Measurements from ENCODE around the gene NDFIP1.
A peak's percentile ranks its signal among the peaks of the same experiment; 100 is the strongest.

The NDFIP1 gene

DNA sequence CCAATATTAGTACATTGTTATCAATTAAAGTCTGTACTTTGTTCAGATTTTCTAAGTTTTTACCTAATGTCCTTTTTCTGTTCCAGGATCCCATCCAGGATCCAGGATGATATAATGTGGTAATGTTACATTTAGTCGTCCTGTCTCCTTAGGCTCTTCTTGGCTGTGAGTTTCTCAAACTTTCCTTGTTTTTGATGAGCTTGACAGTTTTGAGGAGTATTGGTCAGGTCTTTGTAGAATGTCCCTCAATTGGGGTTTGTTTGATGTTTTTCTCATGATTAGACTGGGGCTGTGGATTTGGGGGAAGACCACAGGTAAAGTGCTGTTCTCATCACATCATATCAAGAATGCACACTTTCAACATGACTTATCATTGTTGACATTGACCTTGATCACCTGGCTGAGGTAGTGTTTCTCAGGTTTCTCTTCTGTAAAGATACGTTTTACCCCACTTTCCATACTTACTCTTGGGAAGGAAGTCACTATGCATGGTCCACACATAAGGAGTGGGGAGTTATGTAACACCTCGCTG, 9.6 kb downstream of the NDFIP1 start:
- DNase-seq (ENCODE audit: low read depth in 2 of 2) = no peak

DNA sequence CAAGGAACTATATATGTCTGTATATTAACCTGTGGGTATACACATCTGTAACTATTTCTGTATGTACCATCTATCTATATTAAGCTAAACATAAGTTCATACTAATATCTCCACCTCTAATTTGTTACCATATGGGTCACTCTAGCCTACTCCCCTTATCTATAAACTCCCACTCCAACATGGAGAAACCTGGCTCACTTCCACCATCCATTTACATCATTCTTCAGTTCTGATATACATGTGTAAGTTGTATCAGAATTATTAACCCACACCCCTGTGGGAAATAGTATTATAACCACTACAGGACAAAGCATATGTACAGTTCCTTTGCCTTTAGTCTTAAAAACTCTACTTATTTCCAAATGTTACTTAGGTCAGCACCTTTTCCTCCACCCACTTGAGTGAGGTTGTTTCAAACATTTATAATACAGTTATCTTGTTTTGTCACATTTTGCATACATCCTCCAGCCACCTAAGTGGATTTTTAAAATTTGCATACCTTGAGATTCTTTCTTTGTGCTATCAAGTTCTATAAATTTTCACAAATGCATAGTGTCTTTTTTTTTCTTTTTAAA, 10.6 kb downstream of the NDFIP1 start:
- no peak for DNase-seq (ENCODE audit: low read depth in 2 of 2)

DNA sequence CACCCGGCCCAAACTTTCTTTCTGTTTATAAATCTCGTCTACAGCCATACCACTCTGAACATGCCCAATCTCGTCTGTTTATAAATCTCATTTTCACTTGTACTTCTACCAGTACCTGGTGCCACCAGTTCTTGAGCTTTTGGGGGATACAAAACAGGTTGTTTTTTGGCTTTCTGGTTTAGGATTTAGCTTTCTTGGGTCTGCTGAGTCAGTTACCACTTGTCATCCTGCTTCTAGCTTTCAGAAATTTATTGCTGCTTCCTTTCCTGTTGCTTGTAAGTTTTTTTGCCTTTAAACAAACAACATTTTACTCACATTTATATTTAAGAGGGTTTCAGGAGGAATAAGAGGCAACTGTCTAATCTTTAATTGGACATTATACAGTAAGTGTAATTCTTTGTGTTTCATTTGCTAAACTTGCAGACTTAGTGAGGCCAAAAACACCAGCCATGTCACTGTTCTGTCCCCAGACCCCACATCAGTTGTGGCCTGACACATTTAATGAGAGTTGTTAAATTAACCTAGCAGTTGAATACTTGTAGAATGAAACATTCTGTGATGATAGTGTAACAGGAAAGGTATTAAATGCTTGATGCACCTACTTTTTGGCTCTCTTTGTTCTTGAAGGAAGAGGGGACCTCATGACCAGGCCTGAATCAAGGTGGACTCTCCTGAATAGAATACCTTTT, 11.8 kb downstream of the NDFIP1 start:
- DNase-seq (ENCODE audit: low read depth in 2 of 2) = no peak

DNA sequence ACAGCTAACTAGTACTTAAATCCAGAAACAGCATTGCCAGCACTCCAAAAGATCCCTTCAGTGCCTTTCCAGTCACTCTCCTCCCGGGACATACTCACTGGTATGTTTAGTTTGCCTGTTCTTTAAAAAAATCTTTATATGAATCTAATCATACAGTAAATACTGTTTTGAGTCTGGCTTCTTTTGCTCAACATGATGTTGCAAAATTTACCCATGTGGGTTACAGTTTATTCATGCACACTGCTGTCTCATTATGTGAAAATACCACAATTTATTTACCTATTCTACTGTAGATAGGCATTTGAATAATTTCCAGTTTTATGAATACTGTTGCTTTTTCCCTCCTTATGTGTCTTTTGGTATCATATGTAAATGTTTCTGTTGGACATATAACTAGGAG, 13.5 kb downstream of the NDFIP1 start:
- DNase-seq (ENCODE audit: low read depth in 2 of 2) = no peak

DNA sequence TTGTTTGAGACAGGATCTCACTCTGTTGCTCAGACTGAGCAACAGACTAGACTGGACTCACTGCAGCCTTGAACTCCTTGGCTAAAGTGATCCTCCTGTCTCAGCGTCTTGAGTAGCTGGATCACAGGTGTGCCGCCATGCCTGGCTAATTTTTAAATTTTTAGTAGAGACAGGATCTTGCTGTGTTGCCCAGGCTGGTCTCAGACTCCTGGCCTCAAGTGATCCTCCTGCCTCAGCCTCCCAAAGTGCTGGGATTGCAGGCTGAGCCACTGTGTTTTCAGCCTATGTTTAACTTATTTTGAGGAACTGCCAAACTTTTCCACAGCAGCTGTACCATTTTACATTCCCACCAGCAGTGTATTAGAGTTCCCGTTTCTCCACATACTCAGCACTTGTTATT, 16.8 kb downstream of the NDFIP1 start:
- no peak for DNase-seq (ENCODE audit: low read depth in 2 of 2)

DNA sequence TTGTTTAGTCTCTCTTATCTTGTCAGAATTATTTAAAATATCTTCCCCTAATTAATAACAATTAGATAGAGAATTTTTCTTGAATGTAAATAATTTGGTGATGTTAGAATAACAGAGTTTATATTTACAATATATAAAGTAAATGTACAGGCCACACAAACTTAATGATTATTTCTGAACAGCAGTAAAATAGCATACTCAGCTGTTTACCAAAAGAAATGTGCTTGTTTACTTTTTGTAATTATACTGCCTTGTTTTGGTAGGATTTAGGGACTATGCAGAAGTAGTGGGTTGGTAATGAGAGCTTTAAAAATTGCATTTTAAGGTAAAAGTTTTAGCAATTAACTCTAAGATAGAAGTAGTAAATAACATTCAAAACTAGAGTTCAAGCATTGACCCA, 17.4 kb downstream of the NDFIP1 start:
- no peak for DNase-seq (ENCODE audit: low read depth in 2 of 2)

DNA sequence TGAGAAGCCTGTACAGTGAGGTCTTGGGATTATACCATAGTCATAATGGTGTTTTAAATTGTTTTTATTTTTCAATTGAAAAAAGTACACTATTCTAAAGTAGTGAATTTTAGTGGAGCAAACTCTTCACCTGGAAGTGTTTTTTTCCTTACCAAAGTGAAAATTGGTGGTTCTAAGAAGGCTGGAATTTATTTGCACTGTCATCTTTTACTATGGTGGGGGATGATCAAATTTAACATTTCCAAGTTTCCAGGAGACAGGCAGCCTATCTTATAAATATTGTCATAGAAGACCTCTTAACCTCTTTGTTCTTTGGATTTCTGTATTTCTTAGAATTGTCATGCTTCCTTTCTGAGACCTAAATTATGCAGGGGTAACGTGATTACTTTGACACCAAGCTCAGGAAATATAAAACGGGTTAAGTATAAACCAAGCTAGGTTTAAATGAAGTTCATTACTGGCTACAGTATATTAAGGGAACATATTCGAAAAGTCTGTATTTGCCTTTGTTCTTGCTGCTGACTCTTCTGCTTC, 20.2 kb downstream of the NDFIP1 start:
- no peak for DNase-seq (ENCODE audit: low read depth in 2 of 2)

DNA sequence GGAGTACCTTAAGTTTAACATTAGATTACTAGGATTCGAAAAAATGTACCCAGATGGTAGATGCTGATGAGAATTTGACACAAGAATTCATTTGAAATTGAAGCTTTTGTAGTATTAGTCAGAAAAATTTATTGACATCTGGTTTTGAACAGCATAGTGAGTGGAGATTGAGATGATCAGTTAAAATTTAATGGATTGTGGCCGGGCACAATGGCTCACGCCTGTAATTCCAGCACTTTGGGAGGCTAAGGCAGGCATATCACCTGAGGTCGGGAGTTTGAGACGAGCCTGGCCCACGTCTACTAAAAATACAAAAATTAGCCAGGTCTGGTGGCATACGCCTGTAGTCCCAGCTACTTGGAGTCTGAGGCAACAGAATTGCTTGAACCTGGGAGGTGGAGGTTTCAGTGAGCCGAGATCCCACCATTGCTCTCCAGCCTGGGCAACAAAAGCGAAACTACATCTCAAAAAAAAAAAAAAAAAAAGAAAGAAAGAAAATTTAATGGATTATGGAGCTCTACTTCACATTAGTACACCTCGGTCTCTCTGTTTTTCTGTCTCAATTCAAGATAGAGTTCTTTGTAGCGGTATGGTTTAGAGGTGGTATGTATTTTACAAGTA, 21.0 kb downstream of the NDFIP1 start:
- DNase-seq (ENCODE audit: low read depth in 2 of 2) = no peak

DNA sequence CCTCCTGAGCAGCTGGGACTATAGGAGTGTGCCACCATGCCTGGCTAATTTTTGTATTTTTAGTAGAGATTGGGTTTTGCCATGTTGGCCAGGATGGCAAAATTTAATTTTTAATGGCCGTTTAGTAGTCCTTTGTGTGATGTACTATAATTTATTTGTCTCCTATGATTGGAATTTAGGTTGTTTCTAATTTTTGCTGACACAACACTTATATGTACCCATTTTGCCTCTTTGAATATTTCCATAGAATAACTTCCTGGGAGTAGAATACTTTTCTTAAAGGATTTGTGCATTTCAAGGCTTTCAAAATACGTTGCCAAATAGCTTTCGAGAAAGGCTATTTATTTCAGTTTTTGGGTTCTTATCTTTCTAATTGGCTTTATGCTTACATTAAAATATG, 22.8 kb downstream of the NDFIP1 start:
- no peak for DNase-seq (ENCODE audit: low read depth in 2 of 2)

DNA sequence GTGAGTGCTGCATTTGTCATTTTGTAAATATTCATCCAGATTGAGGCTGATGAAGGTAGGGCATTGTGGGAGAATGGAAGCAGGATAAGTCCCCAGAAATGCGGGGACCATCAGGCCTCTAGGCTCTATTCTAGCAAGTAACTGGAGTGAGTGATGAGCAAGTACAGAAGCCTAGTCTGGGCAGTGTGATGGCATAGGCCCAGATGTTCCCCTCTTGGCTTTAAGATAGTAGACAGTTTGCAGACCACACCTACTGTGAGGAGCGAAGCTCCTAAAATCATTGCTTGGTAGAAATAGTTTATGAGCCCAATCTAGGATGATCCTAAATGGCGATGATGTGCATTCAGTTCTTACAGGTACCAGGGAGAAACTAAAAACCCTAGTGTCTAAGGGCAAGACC, 24.3 kb downstream of the NDFIP1 start:
- DNase-seq (ENCODE audit: low read depth in 2 of 2) = no peak

DNA sequence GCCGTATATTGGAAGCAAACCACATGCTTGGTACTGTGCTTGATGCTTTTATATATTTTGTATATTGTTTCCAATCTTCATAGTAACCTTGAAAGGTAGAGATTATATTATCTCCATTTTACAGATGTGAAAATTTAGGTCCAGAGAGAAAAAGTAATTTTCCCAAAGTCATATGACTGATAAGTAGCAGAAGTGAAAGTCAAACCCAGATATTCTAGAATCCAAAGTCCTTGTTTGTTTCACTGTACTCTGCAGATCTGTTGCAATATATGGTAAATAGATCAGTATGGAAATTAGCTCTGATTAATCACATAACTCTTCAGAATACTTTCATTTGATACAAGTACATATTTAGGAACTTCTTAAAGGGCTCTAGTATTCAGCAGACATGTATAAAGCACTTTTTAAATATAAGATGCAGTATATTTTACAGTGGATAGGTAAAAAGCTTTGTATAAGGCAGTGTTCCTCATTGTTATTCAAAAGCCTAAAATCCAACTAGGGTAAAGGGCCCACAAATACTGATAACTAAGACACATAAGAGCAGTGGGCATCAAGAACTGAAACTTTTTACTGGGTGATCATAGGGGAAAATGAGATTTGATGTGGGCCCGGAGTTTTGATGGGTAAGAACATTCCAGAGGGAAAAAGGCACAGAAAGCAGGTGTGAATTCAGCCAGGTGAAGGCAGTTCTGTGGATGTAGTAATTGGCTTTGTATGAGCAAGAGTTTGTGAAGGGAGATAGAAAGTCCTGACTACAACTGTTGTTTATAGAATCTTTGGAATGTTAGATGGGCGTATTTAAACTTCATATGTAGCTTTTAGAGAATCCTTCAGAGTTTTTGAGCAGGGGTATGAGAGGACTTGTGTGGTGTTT, 25.0 kb downstream of the NDFIP1 start:
- no peak for DNase-seq (ENCODE audit: low read depth in 2 of 2)

DNA sequence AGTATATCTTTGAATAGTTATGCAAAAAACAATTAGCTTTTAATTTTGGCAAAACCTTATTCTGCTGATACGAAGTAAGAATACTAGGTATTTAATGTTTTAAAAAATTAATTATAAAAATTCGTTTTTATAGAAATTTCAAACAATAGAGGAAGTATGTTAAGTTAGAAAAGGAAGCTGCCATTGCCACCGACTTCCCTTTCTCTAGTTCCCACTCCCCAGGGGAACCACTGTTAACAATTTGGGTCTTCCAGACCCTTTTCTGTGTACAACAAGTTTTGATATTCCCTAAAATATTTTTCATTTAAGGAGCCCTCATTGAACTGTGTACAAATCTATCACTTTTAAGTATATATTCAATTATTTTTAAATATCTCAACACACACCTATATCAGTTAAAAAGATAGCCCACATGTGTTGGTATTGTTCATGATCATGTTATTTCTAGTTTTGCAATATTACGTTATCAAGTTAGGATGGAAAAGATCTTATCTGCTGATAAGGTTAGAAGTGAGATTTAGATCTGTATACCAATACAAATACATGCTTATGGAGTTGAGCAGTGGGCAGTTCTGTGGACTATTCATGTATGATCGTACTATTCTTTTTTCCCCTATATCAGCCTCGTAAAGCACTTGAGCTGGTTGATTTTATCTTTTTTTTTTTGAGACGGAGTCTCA, 25.9 kb downstream of the NDFIP1 start:
- no peak for DNase-seq (ENCODE audit: low read depth in 2 of 2)

DNA sequence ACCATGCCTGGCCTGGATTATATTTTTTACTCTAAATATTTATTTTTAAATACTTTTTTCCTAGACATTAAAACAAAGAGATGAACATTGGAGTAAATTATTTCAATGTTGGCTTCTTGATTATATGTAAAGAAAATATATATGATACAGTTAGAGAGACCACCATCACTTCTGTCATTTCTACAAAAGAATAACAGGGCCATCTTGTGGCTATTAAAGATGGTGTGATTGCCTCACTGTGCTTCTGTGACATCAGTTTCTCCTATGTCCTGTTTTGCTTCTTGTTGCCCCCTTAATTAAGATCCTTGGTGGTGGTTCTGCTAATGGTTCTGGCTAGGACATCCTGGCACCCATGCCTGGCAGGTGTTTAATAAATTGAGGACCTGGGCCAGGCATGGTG, 32.9 kb downstream of the NDFIP1 start:
- DNase-seq (ENCODE audit: low read depth in 2 of 2) = no peak

DNA sequence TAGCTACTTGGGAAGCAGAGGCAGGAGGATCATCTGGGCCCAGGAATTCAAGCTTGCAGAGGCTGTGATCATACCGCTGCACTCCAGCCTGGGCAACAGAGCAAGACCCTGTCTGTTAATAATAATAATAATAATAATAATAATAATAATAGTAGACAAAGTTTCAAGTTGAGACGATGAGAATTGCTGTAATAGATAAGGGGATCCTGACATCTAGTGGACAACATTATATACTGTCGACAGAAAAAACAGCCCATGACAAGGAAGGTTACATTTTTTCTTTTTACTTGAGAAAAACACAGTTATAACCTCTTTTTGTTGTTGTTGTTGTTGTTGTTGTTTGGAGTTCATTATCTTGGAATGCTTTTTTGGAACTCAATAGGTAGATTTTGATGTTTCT, 35.3 kb downstream of the NDFIP1 start:
- DNase-seq (ENCODE audit: low read depth in 2 of 2) = peak in 1 of 2 experiments; percentile 15

DNA sequence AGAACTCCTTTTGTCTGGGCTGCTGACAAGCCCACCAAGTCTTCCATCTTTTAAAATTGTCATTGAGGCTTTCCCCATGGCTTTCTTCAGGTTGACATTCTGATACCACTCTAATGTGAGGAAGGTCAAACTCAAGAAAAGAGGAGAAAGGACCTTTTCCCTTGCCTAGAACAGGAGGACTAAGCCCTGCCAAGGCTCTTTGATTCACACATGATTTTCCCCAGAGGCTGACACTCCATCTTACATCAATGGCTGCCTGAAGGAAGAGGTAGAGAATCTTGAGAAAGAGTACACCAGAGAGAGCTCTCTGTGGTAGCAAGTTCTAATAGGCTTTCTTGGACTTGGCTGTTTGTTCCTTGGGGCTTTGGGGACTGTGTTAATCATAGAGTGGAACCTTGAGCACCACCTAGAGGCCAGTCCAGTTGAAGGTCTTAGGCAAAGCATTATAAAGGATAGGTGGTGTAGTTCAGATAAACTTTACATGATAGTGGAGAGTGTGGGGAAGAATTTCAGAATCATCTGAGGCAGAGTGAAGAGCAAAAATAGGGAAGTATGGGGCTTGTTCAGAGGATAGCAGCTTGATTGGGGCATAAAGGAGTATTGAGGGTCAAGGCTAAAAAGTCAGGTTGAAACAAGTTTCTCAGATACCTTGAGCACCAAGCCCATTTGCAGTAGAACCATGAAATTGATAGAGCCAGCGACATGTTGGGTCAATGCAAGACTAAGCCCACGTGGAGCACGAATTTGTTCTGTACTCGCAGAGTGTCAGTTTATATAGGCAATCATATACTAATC, 36.7 kb downstream of the NDFIP1 start:
- DNase-seq (ENCODE audit: low read depth in 2 of 2) = peak; percentile 19 to 26

DNA sequence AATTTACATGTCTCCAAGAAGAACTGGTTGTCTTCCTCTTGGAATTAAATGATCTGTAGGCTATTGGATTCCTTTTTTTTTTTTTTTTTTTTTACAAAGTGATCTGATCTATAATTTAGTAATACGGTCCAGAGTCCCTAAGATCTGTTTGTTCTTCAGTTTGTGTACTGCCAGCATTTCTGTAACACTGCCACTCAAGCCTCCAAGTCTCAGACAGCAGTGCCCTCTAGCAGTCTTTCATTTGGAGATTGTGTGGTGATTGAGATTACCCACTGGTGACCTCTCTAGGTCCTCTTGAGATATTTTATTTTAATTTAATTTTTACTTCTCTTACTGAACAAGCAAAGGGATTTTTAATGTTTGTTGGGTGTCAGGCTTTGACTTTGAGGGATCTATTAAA, 40.8 kb downstream of the NDFIP1 start:
- no peak for DNase-seq (ENCODE audit: low read depth in 2 of 2)

DNA sequence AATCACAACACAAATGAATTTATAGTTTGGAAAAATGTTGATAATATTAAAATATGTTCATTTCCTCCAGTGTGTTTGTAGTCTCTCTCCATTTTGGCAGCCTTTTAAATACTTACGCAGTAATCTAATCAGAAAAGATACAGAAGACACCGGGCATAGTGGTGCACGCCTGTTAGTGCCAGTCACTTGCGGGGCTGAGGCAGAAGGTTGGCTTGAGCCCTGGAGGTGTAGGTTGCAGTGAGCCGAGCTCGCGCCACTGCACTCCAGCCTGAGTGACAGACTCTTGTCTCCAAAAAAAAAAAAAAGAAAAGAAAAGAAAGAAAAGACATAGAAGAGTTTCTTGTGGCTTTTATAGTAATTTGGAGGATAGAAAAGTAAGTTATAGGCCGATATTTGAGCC, 41.9 kb downstream of the NDFIP1 start:
- DNase-seq (ENCODE audit: low read depth in 2 of 2) = no peak

DNA sequence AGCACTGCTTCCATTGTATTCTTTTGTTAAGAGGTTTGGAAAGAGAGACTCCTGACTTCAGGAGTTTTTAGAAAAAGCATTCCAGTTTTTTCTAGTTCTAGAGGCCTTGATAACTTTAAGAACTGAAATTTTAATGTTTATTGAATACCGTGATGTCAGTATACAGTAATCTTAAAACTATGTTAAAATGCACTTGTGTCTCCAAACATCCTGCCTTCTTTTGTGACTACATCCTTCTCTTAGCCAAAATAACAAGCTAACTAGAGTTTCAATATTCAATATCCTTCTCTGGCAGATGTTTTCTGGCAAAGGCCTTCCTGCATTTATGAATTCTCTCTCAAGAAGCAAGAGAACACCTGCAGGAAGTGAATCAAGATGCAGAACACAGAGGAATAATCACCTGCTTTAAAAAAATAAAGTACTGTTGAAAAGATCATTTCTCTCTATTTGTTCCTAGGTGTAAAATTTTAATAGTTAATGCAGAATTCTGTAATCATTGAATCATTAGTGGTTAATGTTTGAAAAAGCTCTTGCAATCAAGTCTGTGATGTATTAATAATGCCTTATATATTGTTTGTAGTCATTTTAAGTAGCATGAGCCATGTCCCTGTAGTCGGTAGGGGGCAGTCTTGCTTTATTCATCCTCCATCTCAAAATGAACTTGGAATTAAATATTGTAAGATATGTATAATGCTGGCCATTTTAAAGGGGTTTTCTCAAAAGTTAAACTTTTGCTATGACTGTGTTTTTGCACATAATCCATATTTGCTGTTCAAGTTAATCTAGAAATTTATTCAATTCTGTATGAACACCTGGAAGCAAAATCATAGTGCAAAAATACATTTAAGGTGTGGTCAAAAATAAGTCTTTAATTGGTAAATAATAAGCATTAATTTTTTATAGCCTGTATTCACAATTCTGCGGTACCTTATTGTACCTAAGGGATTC, 43.1 kb downstream of the NDFIP1 start:
- DNase-seq (ENCODE audit: low read depth in 2 of 2) = peak; percentile 32 to 50

DNA sequence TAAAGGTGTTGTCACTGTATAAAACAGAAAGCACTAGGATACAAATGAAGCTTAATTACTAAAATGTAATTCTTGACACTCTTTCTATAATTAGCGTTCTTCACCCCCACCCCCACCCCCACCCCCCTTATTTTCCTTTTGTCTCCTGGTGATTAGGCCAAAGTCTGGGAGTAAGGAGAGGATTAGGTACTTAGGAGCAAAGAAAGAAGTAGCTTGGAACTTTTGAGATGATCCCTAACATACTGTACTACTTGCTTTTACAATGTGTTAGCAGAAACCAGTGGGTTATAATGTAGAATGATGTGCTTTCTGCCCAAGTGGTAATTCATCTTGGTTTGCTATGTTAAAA, 43.8 kb downstream of the NDFIP1 start:
- no peak for DNase-seq (ENCODE audit: low read depth in 2 of 2)

Data from fibroblast of skin of left biceps (primary cell).